DOHH2 (cell line): ENCODE results near the gene HMGCS2.
"Not testable (repeated sequence)": the region's sequence is repeated elsewhere in the genome, so short reads cannot be mapped to it uniquely, and the experiment has no call there.

Source experiments
- EZH2phosphoT487 ChIP-seq: fragments of 200-600 bp; sonication (generic); IDR thresholded peaks from 2 replicates; pipeline ENCODE4 v1.6.1; 2017; ENCODE audit warnings: borderline replicate concordance, mild to moderate bottlenecking, antibody characterized with exemption, low read length, moderate library complexity, mixed read lengths
- TF ChIP-seq, protein P1 (sequence below): fragments of 200-600 bp; sonication (generic); IDR thresholded peaks from one replicate; pipeline ENCODE4 v1.5.1; 2014; ENCODE audit warnings: antibody characterized with exemption, mild to moderate bottlenecking, low read depth, low read length; ENCODE audit not compliant: poor library complexity, severe bottlenecking

DNA sequence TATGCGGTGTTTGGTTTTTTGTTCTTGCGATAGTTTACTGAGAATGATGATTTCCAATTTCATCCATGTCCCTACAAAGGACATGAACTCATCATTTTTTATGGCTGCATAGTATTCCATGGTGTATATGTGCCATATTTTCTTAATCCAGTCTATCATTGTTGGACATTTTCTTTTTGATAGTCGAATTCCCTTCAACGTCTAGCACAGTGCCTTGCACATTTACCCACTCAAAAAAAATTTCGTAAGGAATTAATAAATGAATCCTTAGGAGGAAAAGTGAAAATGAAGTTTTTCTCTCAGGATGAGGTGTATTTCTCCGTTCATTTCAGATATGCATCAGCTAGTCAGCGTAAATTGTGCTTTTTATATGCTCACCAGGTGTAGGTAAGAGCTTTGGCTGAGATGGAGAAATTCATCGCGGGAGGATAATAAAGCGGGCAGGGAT lies 57.3 kb downstream of the HMGCS2 start:
- TF ChIP-seq, protein P1, sequence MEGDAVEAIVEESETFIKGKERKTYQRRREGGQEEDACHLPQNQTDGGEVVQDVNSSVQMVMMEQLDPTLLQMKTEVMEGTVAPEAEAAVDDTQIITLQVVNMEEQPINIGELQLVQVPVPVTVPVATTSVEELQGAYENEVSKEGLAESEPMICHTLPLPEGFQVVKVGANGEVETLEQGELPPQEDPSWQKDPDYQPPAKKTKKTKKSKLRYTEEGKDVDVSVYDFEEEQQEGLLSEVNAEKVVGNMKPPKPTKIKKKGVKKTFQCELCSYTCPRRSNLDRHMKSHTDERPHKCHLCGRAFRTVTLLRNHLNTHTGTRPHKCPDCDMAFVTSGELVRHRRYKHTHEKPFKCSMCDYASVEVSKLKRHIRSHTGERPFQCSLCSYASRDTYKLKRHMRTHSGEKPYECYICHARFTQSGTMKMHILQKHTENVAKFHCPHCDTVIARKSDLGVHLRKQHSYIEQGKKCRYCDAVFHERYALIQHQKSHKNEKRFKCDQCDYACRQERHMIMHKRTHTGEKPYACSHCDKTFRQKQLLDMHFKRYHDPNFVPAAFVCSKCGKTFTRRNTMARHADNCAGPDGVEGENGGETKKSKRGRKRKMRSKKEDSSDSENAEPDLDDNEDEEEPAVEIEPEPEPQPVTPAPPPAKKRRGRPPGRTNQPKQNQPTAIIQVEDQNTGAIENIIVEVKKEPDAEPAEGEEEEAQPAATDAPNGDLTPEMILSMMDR = not testable (repeated sequence)
- TF ChIP-seq EZH2phosphoT487 = not testable (repeated sequence)
